ENCODE data around the gene WBP4. TPM values are rescaled to one million over a fixed set of nuclear protein-coding genes. Genes with fewer than 3 reads are reported as not detected.

The WBP4 gene, protein sequence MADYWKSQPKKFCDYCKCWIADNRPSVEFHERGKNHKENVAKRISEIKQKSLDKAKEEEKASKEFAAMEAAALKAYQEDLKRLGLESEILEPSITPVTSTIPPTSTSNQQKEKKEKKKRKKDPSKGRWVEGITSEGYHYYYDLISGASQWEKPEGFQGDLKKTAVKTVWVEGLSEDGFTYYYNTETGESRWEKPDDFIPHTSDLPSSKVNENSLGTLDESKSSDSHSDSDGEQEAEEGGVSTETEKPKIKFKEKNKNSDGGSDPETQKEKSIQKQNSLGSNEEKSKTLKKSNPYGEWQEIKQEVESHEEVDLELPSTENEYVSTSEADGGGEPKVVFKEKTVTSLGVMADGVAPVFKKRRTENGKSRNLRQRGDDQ
- total RNA-seq (10 to 100 TPM; 13.0 to 24.4 (median 21.8) TPM), polyA plus RNA-seq (10 to 100 TPM; 13.3 to 45.1 TPM)
- long read RNA-seq, donor 1, transcript WBP4-201 (10 exons, 2,623 nt), result major isoform, 12 of 30 reads
- long read RNA-seq, donor 1, partial matches to known transcripts, result 17 of 30 reads
- long read RNA-seq, donor 1, other reads (novel, unspliced or antisense), result 1 of 30 reads
- long read RNA-seq, donor 2, transcript WBP4-201 (10 exons, 2,623 nt), result major isoform, 15 of 35 reads
- long read RNA-seq, donor 2, partial matches to known transcripts, result 20 of 35 reads
- long read RNA-seq, donor 2, other reads (novel, unspliced or antisense), result 0 of 35 reads
- long read RNA-seq, donor 3, partial matches to known transcripts, result 8 of 15 reads
- long read RNA-seq, donor 3, other reads (novel, unspliced or antisense), result 3 of 15 reads

DNA sequence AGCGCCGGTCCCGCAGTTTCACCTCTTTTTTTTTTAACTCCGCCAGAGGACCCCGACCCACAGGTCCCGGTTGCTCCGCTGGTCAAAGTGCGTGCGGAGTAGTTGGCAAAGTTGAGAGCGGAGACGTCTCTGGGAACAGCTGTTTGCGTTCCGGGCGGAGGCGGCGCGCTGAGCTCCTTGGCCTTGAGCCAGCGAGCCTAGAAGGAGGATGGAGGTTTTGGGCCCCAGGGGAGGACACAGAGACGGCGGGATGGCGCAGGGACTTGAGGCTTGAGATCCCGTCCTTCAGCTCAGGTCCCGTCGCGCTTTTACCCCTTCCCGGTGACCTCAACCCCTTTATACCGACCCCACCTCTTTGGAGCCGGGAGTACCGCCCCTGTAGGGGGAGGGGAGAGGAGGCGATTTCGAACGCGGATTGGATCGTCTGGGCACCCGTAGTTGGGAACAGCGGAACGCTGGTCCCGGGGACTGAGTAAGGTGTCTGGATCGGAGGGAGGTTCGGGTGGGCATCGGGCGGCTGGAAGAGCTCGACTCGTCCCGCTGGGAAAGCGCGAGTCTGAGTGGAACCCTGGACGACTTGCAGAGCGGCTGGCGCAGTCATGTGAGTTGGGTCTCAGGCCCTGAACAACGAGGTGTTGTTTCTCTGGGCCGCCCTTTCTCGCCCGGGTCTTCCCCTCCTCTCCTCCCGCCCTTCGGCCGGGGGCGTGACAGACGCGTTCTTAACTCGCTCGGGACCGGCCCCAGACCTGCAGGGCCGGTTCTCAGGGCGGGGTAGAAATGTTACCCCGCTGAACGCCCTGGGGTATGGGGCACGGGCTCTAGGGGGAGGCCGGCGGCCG is at the start of gene WBP4:
TSS of gene WBP4 (plus strand) at position 435 of the 839 bp plus-strand sequence. CDS start at position 600, 165 bp downstream.
- TF ChIP-seq CTCF (IDR thresholded peaks at IDR 0.05), result peak in 4 of 9 donors; percentile 24 to 46 (median 36)
- ATAC-seq, result peak; percentile 82 to 93 (median 88)
- Histone ChIP-seq H3K9me3 (no peaks in the 10 kb centered on the region), H3K4me1 (peaks cover 0 to 77% (median 72%) of the 10 kb centered on the region in 9 donors), H3K27me3 (no peaks in the 10 kb centered on the region), H3K27ac (peak within 1 kb of the TSS; percentile 87 to 98 (median 98)), H3K4me3 (peak within 1 kb of the TSS; percentile 42 to 94 (median 81)), H3K36me3 (peaks cover 0 to 33% (median 8%) of the 10 kb centered on the region in 9 donors)
- peak; percentile 94 to 97 for DNase-seq
- 0% methylated on average over 71 of the region's 71 CpGs for WGBS, 2 donors
- intact Hi-C loops (cut with DNase I), result loop anchor here in 6 of 10 donors (1.0 to 10.0 kb wide), 12 partner anchors 71 to 289 kb away; partner anchors contain the start of genes KBTBD6 (in 2 of the 6), KBTBD7 (in 1 of the 6), MRPS31 (in 1 of the 6) and NAA16 (in 1 of the 6)

GRCh38 chr13:41012536-41012935 is 48.8 kb upstream of the WBP4 start:
- Histone ChIP-seq H3K36me3 (peaks cover 0 to 15% (median 0%) of the 10 kb centered on the region in 9 donors), H3K4me1 (peaks cover 0 to 89% (median 26%) of the 10 kb centered on the region in 9 donors), H3K4me3 (no peak overlapping the region), H3K9me3 (no peaks in the 10 kb centered on the region), H3K27me3 (no peaks in the 10 kb centered on the region), H3K27ac (no peak overlapping the region)
- DNase-seq (no peak), ATAC-seq (no peak)
- 71 to 95% methylated on average over 2 of the region's 2 CpGs for WGBS, 2 donors
- TF ChIP-seq CTCF (IDR thresholded peaks at IDR 0.05), result no peak
- intact Hi-C loops (cut with DNase I), result no loop called here

- Histone ChIP-seq H3K9me3 (no peaks in the 10 kb centered on the region), H3K27me3 (no peaks in the 10 kb centered on the region), H3K4me1 (peaks cover 0 to 86% (median 32%) of the 10 kb centered on the region in 9 donors), H3K27ac (no peak overlapping the region), H3K36me3 (peaks cover 0 to 15% (median 0%) of the 10 kb centered on the region in 9 donors), H3K4me3 (no peak overlapping the region)
- TF ChIP-seq CTCF (IDR thresholded peaks at IDR 0.05), result no peak
- 89 to 90% methylated on average over 2 of the region's 2 CpGs for WGBS, 2 donors
- DNase-seq (no peak), ATAC-seq (no peak)
- intact Hi-C loops (cut with DNase I), result no loop called here
These were observed 47.5 kb upstream of the WBP4 start for GRCh38 chr13:41013835-41014234.
